ENCODE measurements around the gene POLD3.
"Not testable (repeated sequence)": the region's sequence is repeated elsewhere in the genome, so short reads cannot be mapped to it uniquely, and the experiment has no call there.

POLD3 gene

DNA sequence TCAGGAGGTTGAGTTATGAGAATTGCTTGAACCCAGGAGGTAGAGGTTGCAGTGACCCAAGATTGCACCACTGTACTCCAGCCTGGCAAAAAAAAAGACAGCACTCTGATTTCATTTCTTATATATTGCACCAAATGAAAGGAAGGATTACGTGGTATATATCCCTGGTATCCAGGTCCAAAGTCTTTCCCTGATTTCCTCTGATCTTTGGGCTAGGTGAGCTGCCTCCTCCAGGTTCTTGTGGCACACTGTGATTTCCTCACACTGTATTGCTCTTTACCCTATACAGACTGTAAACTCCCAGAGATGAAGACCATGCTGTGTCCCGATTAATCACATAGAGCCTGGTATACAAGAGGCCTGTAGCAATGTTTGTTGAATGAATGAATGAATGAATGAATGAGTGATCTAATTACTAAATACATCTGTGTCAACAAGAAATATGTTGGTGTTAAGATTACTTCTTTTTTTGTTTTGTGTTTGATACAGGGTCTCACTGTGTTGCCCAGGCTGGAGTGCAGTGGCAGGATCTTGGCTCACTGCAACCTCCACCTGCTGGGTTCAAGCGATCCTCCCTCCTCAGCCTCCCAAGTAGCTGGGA is 9.3 kb upstream of the POLD3 start:
- no peak for DNase-seq (ENCODE audit: low spot score)

DNA sequence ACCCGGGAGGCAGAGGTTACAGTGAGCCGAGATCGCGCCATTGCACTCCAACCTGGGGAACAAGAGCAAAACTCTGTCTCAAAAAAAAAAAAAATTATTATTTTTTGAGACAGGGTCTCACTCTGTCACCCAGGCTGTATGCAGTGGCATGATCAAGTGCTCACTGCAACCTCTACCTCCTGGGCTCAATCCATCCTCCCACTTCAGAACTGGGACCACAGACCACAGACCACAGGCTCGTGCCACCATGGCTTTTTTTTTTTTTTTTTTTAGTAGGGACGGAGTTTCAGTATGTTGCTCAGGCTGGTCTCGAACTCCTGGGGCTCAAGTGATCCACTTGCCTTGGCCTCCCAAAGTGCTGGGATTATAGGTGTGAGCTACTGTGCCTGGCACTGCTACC is 1.9 kb upstream of the POLD3 start:
- not testable (repeated sequence) for DNase-seq (ENCODE audit: low spot score)

- no peak for DNase-seq (ENCODE audit: low spot score)
Observed at GRCh38 chr11:74592063-74592440, 330 bp upstream of the POLD3 start.

DNA sequence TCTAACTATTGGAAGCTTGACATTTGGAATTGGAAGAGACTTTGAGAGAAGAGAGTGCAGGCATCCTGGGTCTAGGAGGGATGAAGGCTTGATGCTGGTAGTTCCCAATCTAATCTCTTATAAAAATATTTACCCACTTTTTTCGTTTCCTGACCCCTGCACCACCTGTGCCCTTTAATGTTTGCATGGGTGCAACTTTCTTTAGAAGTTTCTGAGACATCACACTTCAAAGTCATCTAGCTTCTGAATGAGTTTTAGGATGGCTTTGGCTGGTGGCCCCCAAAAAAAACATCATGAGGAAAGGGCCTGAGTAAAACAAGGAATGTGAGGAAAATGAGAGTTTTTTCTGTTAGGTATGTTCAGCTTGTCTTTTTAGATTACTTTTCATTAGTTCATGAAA is 1.1 kb downstream of the POLD3 start:
- DNase-seq (ENCODE audit: low spot score), result no peak

- DNase-seq (ENCODE audit: low spot score), result no peak
Observed at GRCh38 chr11:74602637-74603556, 10.5 kb downstream of the POLD3 start.

GRCh38 chr11:74603845-74604244 is 11.5 kb downstream of the POLD3 start:
- no peak for DNase-seq (ENCODE audit: low spot score)

- DNase-seq (ENCODE audit: low spot score), result no peak
Observed at GRCh38 chr11:74604311-74604710, 11.9 kb downstream of the POLD3 start.

DNA sequence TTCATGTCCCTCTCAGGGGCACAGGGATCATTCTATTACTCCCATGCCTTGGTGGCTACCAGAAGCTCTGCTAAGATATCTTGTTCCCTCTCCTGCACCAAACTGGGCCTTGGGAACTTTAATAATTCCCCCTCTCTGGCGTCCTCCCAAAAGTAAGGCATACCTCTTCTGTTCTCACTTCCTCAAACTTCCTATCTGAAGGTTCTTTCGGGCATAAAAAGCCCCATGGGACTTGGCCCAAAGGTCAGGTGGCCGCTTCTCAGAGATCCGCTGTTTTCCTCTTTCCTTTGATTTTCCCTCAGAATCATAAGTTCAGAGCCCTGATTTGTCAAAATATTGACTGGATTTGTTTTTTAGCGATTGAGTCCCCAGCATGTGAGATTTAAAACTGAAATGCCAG is 13.0 kb downstream of the POLD3 start:
- no peak for DNase-seq (ENCODE audit: low spot score)

- DNase-seq (ENCODE audit: low spot score), result no peak
Observed at GRCh38 chr11:74608431-74608830, 16.0 kb downstream of the POLD3 start.

DNA sequence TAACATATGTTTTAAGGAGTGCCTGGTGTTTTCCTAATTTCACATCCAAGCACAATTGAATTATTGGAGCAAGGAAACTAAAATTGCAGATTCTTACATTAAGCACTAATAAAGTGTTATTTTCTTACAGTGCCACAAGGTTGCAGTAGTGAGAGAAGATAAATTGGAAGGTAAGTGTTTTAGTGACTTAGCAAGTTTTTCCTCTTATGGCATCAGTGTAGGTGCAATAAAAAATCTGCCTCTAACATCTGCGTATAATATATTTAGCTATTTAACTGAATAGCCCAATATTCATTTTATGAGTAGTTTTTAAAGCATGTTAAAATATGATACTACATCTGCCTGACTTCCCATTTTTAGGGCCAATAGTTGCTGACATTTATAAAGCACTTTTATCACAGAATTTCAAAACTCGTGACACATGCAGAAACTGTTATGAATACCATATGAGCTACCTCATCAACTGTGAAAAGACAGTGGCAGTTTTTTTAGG is 19.0 kb downstream of the POLD3 start:
- DNase-seq (ENCODE audit: low spot score), result peak; percentile 33

- no peak for DNase-seq (ENCODE audit: low spot score)
Observed at GRCh38 chr11:74612877-74613276, 20.5 kb downstream of the POLD3 start.

DNA sequence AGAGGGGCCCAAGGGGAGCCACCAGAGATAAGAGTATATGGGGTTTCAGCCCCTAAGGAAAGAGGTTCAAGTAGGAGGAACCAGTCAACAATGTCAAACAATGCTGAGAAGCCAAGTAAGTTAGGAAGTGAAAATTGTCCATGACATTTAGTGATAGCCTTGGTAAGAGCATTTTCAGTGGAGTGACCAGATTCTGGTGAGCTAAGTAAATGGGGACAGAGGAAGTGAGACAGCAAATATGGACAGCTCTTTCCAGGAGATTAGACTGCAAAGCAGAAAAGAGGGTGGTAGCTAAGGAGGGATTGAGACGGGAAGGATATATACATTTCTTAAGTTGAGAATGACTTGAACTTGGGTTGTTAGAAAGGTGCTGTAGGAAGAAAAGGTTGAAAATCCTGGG is 22.9 kb downstream of the POLD3 start:
- no peak for DNase-seq (ENCODE audit: low spot score)

DNA sequence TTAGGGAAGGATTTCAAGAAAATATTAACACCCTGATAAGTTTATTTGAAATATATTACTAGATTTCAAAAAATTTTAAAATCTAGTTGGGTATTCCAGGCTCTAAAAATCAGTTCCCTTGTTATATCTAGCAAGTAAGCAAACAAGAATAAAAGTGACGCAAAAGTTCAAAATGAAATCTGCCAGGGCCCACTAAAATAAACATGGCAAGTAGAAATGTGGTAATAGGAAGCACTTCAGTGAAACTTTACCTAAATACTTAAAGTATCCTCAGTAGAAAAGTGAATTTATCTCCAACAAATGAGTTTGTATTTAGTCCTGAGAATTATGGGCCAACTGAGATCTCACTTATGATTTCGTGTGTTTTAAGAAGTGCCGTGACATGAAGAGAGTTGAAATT is 23.6 kb downstream of the POLD3 start:
- DNase-seq (ENCODE audit: low spot score), result no peak

DNA sequence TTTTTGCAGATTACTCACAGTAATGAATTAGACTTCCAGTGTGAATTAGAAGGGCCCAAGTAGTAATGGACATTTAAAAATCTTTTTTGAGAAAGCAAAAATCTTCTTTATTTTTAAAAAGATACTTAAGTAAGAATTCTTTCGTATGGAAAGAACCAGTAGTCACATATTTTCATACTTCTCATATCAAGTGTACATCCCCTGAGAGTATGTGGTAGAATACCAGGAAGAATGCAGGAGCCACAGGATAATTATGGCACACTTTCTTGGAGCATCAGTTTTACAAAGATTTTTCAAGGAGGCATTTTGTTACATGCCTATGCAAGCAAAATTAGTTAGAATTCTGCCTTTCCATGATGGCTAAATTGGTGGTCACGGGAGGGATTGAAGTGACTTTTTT is 28.1 kb downstream of the POLD3 start:
- DNase-seq (ENCODE audit: low spot score), result no peak

- DNase-seq (ENCODE audit: low spot score), result no peak
Observed at GRCh38 chr11:74626130-74626529, 33.7 kb downstream of the POLD3 start.

DNA sequence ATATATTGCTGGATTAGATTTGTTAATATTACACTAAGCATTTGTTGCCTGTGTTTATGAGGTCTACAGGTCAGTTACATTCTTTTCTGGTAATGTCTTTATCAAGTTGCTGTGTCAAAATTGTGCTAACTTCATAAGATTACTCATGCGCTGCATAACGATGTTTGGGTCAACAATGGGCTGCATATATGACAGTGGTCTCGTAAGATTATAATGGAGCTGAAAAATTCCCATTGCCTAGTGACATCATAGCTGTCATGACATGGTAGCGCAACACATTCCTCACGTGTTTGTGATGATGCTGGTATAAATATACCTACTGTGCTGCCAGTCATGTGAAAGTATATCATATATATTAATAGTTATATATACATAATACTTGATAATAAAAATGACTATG is 34.2 kb downstream of the POLD3 start:
- DNase-seq (ENCODE audit: low spot score), result no peak

- no peak for DNase-seq (ENCODE audit: low spot score)
Observed at GRCh38 chr11:74627381-74627780, 35.0 kb downstream of the POLD3 start.

- peak; percentile 42 for DNase-seq (ENCODE audit: low spot score)
Observed at GRCh38 chr11:74630043-74630442, 37.7 kb downstream of the POLD3 start.

- no peak for DNase-seq (ENCODE audit: low spot score)
Observed at GRCh38 chr11:74633406-74634393, 41.3 kb downstream of the POLD3 start.

DNA sequence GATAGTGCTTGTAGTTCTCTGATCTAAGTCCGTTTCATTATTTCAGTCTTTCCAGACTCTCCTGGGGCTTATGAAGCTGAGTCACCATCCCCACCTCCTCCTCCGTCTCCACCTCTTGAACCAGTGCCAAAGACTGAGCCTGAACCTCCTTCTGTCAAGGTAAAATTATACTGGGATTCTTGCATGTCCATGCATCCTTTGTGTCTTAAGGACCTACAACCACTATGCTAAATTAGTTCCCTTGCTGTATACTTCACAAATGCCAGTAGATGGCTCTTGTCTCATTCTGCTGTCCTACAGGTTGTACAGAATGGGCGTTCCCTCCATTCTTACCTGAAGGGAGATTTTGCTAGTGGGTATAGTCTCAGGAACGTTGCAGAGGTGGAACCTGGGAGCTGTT is 42.2 kb downstream of the POLD3 start:
- DNase-seq (ENCODE audit: low spot score), result no peak

- DNase-seq (ENCODE audit: low spot score), result no peak
Observed at GRCh38 chr11:74636630-74637184, 44.3 kb downstream of the POLD3 start.

DNA sequence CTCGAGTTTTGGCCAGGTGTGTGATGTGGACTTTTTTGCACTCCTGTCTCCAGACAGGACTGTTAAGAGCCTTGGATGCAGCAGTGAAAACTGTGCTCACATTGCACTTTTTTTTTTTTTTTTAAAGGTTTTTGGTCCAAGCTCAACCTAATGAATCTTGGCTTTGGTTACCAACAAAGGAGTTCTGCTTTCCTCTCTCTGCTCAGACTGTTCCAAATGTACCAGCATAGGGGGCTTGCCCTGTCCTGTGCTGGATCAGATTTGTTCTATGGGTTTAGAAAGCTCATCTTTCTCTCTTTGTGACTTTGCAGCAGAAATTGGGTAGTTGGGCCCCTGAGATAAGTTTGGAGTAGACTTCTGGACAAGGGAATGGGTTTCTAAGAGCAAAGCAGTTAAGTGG is 45.3 kb downstream of the POLD3 start:
- DNase-seq (ENCODE audit: low spot score), result no peak

Data from globus pallidus (tissue), 1 donor.